Bone marrow (tissue), 2 donors: Measurements from ENCODE around the gene CORO6.
A peak's percentile ranks its signal among the peaks of the same experiment; 100 is the strongest.
"Not testable (repeated sequence)": the region's sequence is repeated elsewhere in the genome, so short reads cannot be mapped to it uniquely, and the experiment has no call there.

ENCODE experiments used
- DNase-seq, 2 donors: peaks; one replicate each; lab custom pipeline; 2025; lab: John Stamatoyannopoulos, UW

CORO6 gene

GRCh38 chr17:29622337-29623282 lies at the start of gene CORO6:
Gene CORO6, minus strand, starts transcription at chr17:29622912. Its CDS starts 1,491 bp downstream, at chr17:29621421.
- DNase-seq, result peak; percentile 15 to 43

- no peak for DNase-seq
Observed at GRCh38 chr17:29671661-29672060, 48.9 kb upstream of the CORO6 start.

GRCh38 chr17:29669266-29669665 lies 46.6 kb upstream of the CORO6 start:
- no peak for DNase-seq

- DNase-seq, result no peak
Observed at GRCh38 chr17:29667969-29668368, 45.3 kb upstream of the CORO6 start.

- DNase-seq, result no peak
Observed at GRCh38 chr17:29665481-29665810, 42.7 kb upstream of the CORO6 start.

GRCh38 chr17:29664743-29665480 lies 42.2 kb upstream of the CORO6 start:
- peak in 1 of 2 donors; percentile 44 for DNase-seq

GRCh38 chr17:29663155-29663554 lies 40.4 kb upstream of the CORO6 start:
- no peak for DNase-seq

- no peak for DNase-seq
Observed at GRCh38 chr17:29661213-29661612, 38.5 kb upstream of the CORO6 start.

- no peak for DNase-seq
Observed at GRCh38 chr17:29659155-29659554, 36.4 kb upstream of the CORO6 start.

GRCh38 chr17:29655323-29655722 lies 32.6 kb upstream of the CORO6 start:
- no peak for DNase-seq

- DNase-seq, result no peak
Observed at GRCh38 chr17:29653995-29654714, 31.4 kb upstream of the CORO6 start.

- no peak for DNase-seq
Observed at GRCh38 chr17:29652976-29653375, 30.3 kb upstream of the CORO6 start.

GRCh38 chr17:29651913-29652312 lies 29.2 kb upstream of the CORO6 start:
- not testable (repeated sequence) for DNase-seq

- DNase-seq, result no peak
Observed at GRCh38 chr17:29650396-29650795, 27.7 kb upstream of the CORO6 start.

- no peak for DNase-seq
Observed at GRCh38 chr17:29649359-29649758, 26.6 kb upstream of the CORO6 start.

- no peak for DNase-seq
Observed at GRCh38 chr17:29648005-29648404, 25.3 kb upstream of the CORO6 start.

- DNase-seq, result no peak
Observed at GRCh38 chr17:29645515-29646051, 22.9 kb upstream of the CORO6 start.

- DNase-seq, result no peak
Observed at GRCh38 chr17:29643817-29644160, 21.1 kb upstream of the CORO6 start.

GRCh38 chr17:29642171-29642611 lies 19.5 kb upstream of the CORO6 start:
- DNase-seq, result no peak

- DNase-seq, result peak in 1 of 2 donors; percentile 43
Observed at GRCh38 chr17:29640981-29641642, 18.4 kb upstream of the CORO6 start.

- peak in 1 of 2 donors; percentile 36 for DNase-seq
Observed at GRCh38 chr17:29640413-29640812, 17.7 kb upstream of the CORO6 start.

- no peak for DNase-seq
Observed at GRCh38 chr17:29633886-29634285, 11.2 kb upstream of the CORO6 start.
